Globus pallidus (tissue), 1 donor: Measurements from ENCODE around the gene PROB1.

Source experiments
- DNase-seq: peaks from one replicate; pipeline ENCODE4 v3.0.0-alpha.2; 2015; ENCODE audit warnings: low spot score

The PROB1 gene

GRCh38 chr5:139341187-139341688 lies 53.7 kb downstream of the PROB1 start:
- DNase-seq = no peak
